NCI-H524 (cell line): ENCODE data around the gene MKNK2.

Source experiments
- DNase-seq, 2 experiments: peaks; one replicate each; lab custom pipeline; 2025; lab: John Stamatoyannopoulos, UW

Gene MKNK2

GRCh38 chr19:2058570-2059421, 7.8 kb upstream of the MKNK2 start:
- no peak for DNase-seq

GRCh38 chr19:2057484-2058469, 6.7 kb upstream of the MKNK2 start:
- DNase-seq = no peak

- no peak for DNase-seq
These were observed 5.8 kb upstream of the MKNK2 start for GRCh38 chr19:2056837-2057192.

- no peak for DNase-seq
These were observed 5.1 kb upstream of the MKNK2 start for GRCh38 chr19:2055931-2056836.

GRCh38 chr19:2054763-2055162, 3.7 kb upstream of the MKNK2 start:
- DNase-seq = no peak

- DNase-seq = no peak
These were observed 2.8 kb upstream of the MKNK2 start for GRCh38 chr19:2053601-2054389.

- no peak for DNase-seq
These were observed 995 bp upstream of the MKNK2 start for GRCh38 chr19:2051773-2052704.

GRCh38 chr19:2050349-2050990, 574 bp downstream of the MKNK2 start:
- DNase-seq = no peak

GRCh38 chr19:2049741-2050348, 1.2 kb downstream of the MKNK2 start:
- DNase-seq = no peak

GRCh38 chr19:2048959-2049740, 1.9 kb downstream of the MKNK2 start:
- no peak for DNase-seq

GRCh38 chr19:2048104-2048958, 2.7 kb downstream of the MKNK2 start:
- no peak for DNase-seq

- no peak for DNase-seq
These were observed 3.5 kb downstream of the MKNK2 start for GRCh38 chr19:2047449-2048103.

GRCh38 chr19:2047076-2047448, 4.0 kb downstream of the MKNK2 start:
- DNase-seq = no peak

- no peak for DNase-seq
These were observed 4.8 kb downstream of the MKNK2 start for GRCh38 chr19:2046046-2046907.

- DNase-seq = no peak
These were observed 5.5 kb downstream of the MKNK2 start for GRCh38 chr19:2045501-2046045.
